Endometrium (tissue), 2 donors: ENCODE measurements around the gene RIBC2.
"Not testable (repeated sequence)": the region's sequence is repeated elsewhere in the genome, so short reads cannot be mapped to it uniquely, and the experiment has no call there.

Source experiments
- FAIRE-seq: peaks from 2 replicates; lab custom pipeline; 2012; peaks lifted over from hg19 to GRCh38; lab: Jason Lieb, UNC
- donor health status: control.
- donor health status: control.

Gene RIBC2, protein sequence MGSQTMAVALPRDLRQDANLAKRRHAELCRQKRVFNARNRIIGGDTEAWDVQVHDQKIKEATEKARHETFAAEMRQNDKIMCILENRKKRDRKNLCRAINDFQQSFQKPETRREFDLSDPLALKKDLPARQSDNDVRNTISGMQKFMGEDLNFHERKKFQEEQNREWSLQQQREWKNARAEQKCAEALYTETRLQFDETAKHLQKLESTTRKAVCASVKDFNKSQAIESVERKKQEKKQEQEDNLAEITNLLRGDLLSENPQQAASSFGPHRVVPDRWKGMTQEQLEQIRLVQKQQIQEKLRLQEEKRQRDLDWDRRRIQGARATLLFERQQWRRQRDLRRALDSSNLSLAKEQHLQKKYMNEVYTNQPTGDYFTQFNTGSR

GRCh38 chr22:45413368-45414211 is at the start of gene RIBC2, which contains the start of gene SMC1B:
Gene RIBC2 (plus strand): TSS chr22:45413693. CDS start chr22:45413887, 194 bp downstream.
Gene SMC1B (minus strand): TSS chr22:45413599. CDS start chr22:45413567, 32 bp downstream.
- no peak for FAIRE-seq

DNA sequence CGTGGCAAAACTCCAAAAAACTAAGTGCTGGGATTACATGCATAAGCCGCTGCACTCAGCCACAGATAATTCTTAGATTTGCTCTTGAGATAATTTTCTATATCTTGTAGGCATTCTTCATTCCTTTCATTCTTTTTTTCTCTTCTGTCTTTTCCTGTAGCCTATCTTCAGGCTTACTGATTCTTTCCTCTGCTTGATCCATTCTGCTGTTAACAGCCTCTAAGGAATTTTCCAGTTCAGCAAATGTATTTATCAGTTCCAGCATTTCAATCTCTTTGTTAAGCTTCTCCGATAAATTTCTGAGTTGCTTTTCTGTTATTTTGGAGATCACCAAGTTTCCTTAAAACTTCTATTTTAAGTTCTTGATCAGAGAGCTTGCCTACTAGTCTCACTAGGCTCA is 46.8 kb upstream of the RIBC2 start:
- no peak for FAIRE-seq

DNA sequence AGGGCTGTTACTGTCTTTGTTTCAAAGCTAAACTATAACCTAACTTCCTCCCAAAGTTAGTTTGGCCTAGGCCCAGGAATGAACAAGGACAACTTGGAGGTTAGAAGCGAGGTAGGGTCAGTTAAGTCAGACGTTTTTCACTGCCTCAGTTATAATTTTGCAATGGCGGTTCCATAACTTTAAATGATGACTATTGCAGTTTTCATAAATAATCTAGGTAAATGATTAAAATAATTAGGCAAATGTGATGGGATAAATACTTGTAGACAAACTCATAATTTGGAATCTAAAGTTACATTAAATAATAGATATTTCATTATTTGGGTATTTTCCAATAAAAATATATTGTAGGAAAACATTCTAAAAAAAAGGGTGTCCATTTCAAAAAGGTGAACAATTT is 39.9 kb upstream of the RIBC2 start:
- FAIRE-seq = not testable (repeated sequence)

DNA sequence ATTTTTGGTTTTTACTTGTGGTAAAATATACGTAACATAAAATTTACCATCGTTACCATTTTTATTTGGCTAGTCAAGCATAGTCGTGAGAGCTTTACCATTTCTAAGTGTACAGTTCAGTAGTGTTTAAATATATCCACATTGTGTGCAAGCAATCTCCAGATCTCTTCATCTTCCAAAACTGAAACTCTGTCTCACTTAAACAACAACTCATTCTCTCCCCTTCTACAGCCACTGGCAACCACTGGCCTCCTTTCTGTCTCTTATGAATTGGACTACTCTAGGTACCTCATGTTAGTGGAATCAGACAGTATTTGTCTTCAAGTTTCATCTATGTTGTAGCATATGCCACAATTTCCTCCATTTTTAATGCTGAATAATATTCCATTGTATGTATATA is 37.5 kb upstream of the RIBC2 start:
- no peak for FAIRE-seq

GRCh38 chr22:45376703-45377102 is 36.8 kb upstream of the RIBC2 start:
- peak; percentile 78 for FAIRE-seq

GRCh38 chr22:45381348-45381747 is 32.1 kb upstream of the RIBC2 start:
- no peak for FAIRE-seq

DNA sequence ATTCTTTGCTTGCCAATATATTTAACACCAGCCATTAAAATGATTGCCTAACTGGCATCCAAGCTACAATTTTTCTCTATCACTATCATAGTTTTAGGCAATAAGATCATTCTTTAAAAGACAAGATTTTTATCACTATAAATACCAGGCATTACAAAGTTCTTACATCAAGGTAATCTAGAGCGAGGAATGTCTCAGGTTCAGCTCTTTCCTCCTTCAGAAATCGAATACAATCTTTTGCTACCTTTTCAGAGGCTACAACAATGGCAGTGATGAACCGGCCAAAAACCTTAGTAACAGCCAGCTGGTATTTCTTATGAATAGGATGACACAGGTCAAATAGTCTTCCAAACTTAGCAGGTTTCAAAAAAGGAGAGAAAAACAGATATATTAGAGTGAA is 23.9 kb upstream of the RIBC2 start:
- FAIRE-seq = no peak

DNA sequence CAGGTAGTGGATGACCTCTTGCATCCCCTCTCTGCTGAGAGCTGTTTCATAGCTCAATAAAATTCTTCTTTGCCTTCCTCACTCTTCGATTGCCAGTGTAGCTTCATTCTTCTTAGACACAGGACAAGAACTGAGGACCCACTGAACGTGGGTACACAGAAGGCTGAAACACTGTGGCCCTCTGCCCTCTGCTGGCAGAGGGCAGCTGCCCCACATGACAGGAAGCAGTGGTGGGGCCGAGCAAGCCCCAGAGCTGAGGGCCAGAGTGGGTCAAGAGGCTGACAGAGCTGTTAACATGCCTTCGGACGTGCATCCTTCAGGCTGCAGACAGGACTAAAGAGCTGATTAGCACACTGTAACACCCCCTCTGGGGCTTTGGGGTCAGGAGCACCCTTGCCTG is 15.7 kb upstream of the RIBC2 start:
- no peak for FAIRE-seq

DNA sequence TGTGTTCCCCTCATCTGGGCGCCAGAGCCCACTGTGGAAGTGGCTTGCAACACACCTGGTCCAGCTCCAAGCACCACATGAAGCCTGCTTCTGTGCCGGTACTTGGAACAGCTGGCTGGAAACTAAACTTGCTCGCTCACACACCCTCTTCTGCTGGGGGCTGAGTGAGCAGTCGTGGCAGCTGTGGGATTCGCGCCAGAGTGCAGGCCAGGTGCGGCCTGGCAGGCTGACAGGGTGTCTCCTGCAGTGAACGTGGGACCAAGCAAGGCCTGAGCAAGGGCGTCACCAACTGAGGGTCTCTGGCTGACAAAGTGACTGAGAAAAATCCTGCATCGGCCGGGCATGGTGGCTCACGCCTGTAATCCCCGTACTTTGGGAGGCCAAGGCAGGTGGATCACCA is 15.3 kb upstream of the RIBC2 start:
- no peak for FAIRE-seq

- FAIRE-seq = no peak
Measured at GRCh38 chr22:45399712-45400445, 13.6 kb upstream of the RIBC2 start.

DNA sequence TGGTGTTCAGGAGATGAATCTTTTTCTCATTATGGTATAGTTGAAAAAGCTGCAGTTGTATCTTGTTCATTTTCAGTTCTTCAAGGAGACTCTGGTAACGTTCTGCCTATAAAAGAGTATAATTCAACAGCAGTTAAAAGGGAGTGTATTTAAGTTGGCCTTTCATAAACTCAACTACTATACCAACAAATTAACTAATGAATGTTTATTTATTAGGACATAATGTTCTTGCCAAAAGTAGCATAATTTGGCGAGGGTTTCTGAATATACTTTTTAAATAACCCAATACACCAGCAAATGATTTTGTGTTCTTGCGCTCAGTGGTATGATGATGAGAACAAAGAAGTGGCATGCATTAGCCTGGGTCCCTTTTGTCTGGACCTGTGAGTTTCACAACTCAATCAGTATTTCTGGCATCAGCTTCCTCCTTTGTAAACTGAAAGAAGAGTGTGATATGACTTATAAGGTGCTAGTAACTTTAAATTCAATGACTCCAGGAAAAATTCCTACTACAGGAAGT is 11.0 kb upstream of the RIBC2 start:
- FAIRE-seq = no peak

DNA sequence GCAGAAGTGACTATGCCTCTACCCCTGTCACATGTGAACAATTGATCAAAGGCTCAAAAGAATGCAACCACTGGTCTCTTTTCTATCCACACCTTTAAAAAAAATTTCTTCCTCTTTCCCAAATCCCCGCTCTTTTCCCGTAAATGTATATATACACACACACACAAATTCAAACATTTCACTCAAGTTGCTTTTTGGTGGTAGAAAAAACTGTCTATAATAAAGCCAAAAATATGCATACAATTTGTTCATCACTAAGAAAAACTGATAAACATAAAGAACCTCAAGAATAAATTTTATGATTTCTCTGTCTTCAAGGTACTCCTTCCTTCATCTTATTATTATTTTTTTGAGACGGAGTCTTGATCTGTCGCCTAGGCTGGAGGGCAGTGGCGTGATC is 5.7 kb upstream of the RIBC2 start:
- FAIRE-seq = no peak

GRCh38 chr22:45413013-45413367 is 503 bp upstream of the RIBC2 start:
- no peak for FAIRE-seq

- FAIRE-seq = no peak
Measured at GRCh38 chr22:45418056-45418769, 4.7 kb downstream of the RIBC2 start.

DNA sequence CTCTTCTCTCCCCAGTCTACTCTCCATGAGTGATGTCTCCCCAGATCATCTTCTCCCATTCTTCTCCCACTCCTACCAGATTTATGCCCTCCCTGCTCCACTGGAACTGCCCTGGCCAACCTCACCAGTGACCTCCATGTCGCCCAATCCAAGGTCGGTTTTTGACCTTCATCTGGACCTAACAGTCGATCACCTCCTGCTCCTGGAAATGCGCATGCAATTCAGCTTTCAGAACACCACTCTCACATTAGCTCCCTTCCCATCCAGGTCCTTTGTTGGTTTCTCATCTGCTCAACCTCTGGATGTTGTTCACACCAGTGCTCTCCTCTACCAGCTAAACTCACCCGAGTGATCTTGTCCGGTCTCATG is 5.3 kb downstream of the RIBC2 start:
- FAIRE-seq = no peak

DNA sequence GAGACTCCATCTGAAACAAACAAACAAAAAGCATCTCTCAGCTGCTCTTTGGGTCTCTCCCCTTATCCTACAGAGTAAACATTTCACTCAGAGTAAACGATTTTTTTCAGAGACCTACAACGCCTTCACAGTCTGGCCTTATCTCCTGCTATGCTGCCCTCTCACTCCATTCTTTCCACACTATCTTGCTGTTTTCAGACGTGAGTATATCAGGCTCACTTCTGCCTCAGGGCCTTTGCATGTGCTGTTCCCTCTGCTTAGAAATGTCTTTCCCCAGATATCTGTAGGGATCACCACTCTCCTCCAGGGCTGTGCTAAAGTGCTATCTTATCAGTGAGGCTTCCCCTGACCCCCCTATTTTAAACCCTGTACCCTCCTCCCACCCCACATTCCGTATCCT is 6.5 kb downstream of the RIBC2 start:
- FAIRE-seq = no peak

- FAIRE-seq = no peak
Measured at GRCh38 chr22:45420539-45420938, 7.0 kb downstream of the RIBC2 start.

GRCh38 chr22:45421349-45422055 is 8.0 kb downstream of the RIBC2 start:
- FAIRE-seq = no peak

- FAIRE-seq = no peak
Measured at GRCh38 chr22:45422237-45422983, 8.9 kb downstream of the RIBC2 start.

- FAIRE-seq = no peak
Measured at GRCh38 chr22:45423524-45423923, 10.0 kb downstream of the RIBC2 start.
